HepG2 (cell line): ENCODE measurements around the gene SPAG6. TPM values are rescaled to one million over a fixed set of nuclear protein-coding genes. Genes with fewer than 3 reads are reported as not detected.

Experiments used
- ATAC-seq: fragments of 200-7000 bp; cut with Tn5 transposase; 3 replicates; pipeline ENCODE4 v1.9.1; 2020; ENCODE audit warnings: mild to moderate bottlenecking, moderate library complexity
- BruUV-seq: library from RNA; stranded (reverse); fragments of 400-500 nt; replicated peaks from 2 replicates; lab custom pipeline; 2021; lab: Mats Ljungman, UMichigan
- CTCF ChIA-PET: fragments of 300-600 bp; formaldehyde crosslinking; extraction: SDS; loops from one replicate; lab custom pipeline; 2021; ENCODE audit warnings: low total read pairs, inconsistent platforms, low intra/inter-chr PET ratio; lab: Yijun Ruan, JAX
- POLR2A ChIA-PET: fragments of 350-600 bp; sonication (Branson Sonifier 250); formaldehyde crosslinking; loops from one replicate; lab custom pipeline; 2020; ENCODE audit warnings: antibody characterized with exemption, inconsistent platforms; lab: Yijun Ruan, JAX
- DNase-seq: peaks from one replicate; pipeline ENCODE4 v3.0.0-alpha.2; 2015; ENCODE audit warnings: low spot score
- FAIRE-seq: peaks from 3 replicates; lab custom pipeline; 2011; peaks lifted over from hg19 to GRCh38; lab: Jason Lieb, UNC
- H2AFZ ChIP-seq: one replicate; pipeline ENCODE4 v1.6.1; 2011; ENCODE audit warnings: low read length, inconsistent platforms
- H3K27ac ChIP-seq: fragments of 300-600 bp; 3 replicates; pipeline ENCODE4 v1.8.0; 2011; ENCODE audit warnings: mixed run types, mild to moderate bottlenecking, mixed read lengths, low read length, inconsistent platforms; ENCODE audit not compliant: insufficient read depth; ENCODE audit errors: extremely low read length
- H3K27me3 ChIP-seq, 2 experiments: fragments of 200-600 bp in 1 of 2; 2 replicates in 1 of 2; 3 replicates in 1 of 2; pipeline versions ENCODE4 v1.6.0 to v1.8.0; 2011; ENCODE audit warnings: low read length in 2 of 2, mild to moderate bottlenecking in 2 of 2, moderate library complexity in 2 of 2, inconsistent platforms in 1 of 2; ENCODE audit not compliant: insufficient read depth in 2 of 2, control insufficient read depth in 1 of 2
- H3K36me3 ChIP-seq, 2 experiments: fragments of 200-600 bp in 1 of 2; replicated peaks in 1 of 2; 2 replicates in 1 of 2; 3 replicates in 1 of 2; pipeline versions ENCODE4 v1.5.1 to v1.8.0; 2011; ENCODE audit warnings: low read length in 2 of 2, inconsistent platforms in 1 of 2; ENCODE audit not compliant: insufficient read depth in 2 of 2, control insufficient read depth in 1 of 2
- H3K4me1 ChIP-seq: 2 replicates; pipeline ENCODE4 v1.5.1; 2012; ENCODE audit warnings: low read length, inconsistent platforms; ENCODE audit not compliant: insufficient read depth
- H3K4me2 ChIP-seq: 2 replicates; pipeline ENCODE4 v1.6.0; 2011; ENCODE audit warnings: low read depth, low read length, inconsistent platforms
- H3K4me3 ChIP-seq, 3 experiments: fragments of 200-600 bp in 1 of 3; sonication (generic), shearing (Covaris generic) in 1 of 3; replicated peaks in 1 of 3; 2 replicates each; pipeline ENCODE4 v1.5.1; 2011 to 2016; ENCODE audit warnings: low read length in 3 of 3, inconsistent platforms in 2 of 3, low read depth in 2 of 3, mild to moderate bottlenecking in 2 of 3, control low read depth in 1 of 3, mixed read lengths in 1 of 3; ENCODE audit not compliant: insufficient read depth in 1 of 3
- H3K79me2 ChIP-seq: one replicate; pipeline ENCODE4 v1.6.1; 2011; ENCODE audit warnings: low read length, inconsistent platforms; ENCODE audit not compliant: insufficient read depth
- H3K9ac ChIP-seq: 2 replicates; pipeline ENCODE4 v1.6.0; 2011; ENCODE audit warnings: mild to moderate bottlenecking, low read depth, low read length, inconsistent platforms; ENCODE audit not compliant: insufficient read depth
- H3K9me3 ChIP-seq: 2 replicates; pipeline ENCODE4 v1.5.1; 2012; ENCODE audit warnings: mild to moderate bottlenecking, low read length
- H4K20me1 ChIP-seq: 2 replicates; pipeline ENCODE4 v1.6.0; 2011; ENCODE audit warnings: inconsistent platforms, mild to moderate bottlenecking, low read length, moderate library complexity; ENCODE audit not compliant: insufficient read depth
- ELF3 ChIP-seq: IDR thresholded peaks from 2 replicates; pipeline ENCODE4 v1.6.1; 2016; ENCODE audit warnings: missing genetic modification reagents, missing compliant biosample characterization
- FOXA3 ChIP-seq: IDR thresholded peaks from 2 replicates; pipeline ENCODE4 v1.6.1; 2016; ENCODE audit warnings: missing genetic modification reagents, missing compliant biosample characterization
- GZF1 ChIP-seq: sonication (generic); formaldehyde crosslinking; IDR thresholded peaks from 2 replicates; pipeline ENCODE4 v1.5.1; 2020; ENCODE audit warnings: mild to moderate bottlenecking, missing genetic modification reagents
- HNRNPK ChIP-seq: fragments of 200-400 bp; formaldehyde crosslinking; IDR thresholded peaks from 2 replicates; pipeline ENCODE4 v1.6.1; 2018; ENCODE audit warnings: low read length, low read depth, moderate library complexity, mild to moderate bottlenecking; ENCODE audit not compliant: poor library complexity, severe bottlenecking
- KLF12 ChIP-seq: sonication (generic); formaldehyde crosslinking; IDR thresholded peaks from 2 replicates; pipeline ENCODE4 v1.4.0; 2020; ENCODE audit warnings: missing genetic modification reagents, borderline replicate concordance
- NFE2L2 ChIP-seq: fragments of 150-350 bp; IDR thresholded peaks from 2 replicates; pipeline ENCODE4 v1.6.1; 2014; ENCODE audit warnings: low read length
- NFIC ChIP-seq: IDR thresholded peaks from 2 replicates; pipeline ENCODE4 v1.6.1; 2012; ENCODE audit warnings: mild to moderate bottlenecking, low read length, inconsistent platforms
- PHF8 ChIP-seq: sonication (generic); formaldehyde crosslinking; IDR thresholded peaks from 2 replicates; pipeline ENCODE4 v1.5.0; 2020; ENCODE audit warnings: missing genetic modification reagents
- RBM22 ChIP-seq: fragments of 200-400 bp; formaldehyde crosslinking; optimal IDR thresholded peaks from 2 replicates; pipeline ENCODE3; 2017; ENCODE audit warnings: mild to moderate bottlenecking, low read length, moderate library complexity
- SMARCE1 ChIP-seq: fragments of 450-650 bp; IDR thresholded peaks from 2 replicates; pipeline ENCODE4 v1.6.1; 2017; ENCODE audit warnings: borderline replicate concordance
- SYNCRIP ChIP-seq: fragments of 200-400 bp; formaldehyde crosslinking; IDR thresholded peaks from 2 replicates; pipeline ENCODE4 v1.6.1; 2018; ENCODE audit warnings: mild to moderate bottlenecking, low read depth, low read length; ENCODE audit not compliant: insufficient read depth
- ZBTB49 ChIP-seq: sonication (generic); formaldehyde crosslinking; IDR thresholded peaks from 2 replicates; pipeline ENCODE4 v1.4.0; 2020; ENCODE audit warnings: missing genetic modification reagents, borderline replicate concordance
- ZNF251 ChIP-seq: sonication (generic); formaldehyde crosslinking; IDR thresholded peaks from 2 replicates; pipeline ENCODE4 v1.9.0; 2021; ENCODE audit warnings: mild to moderate bottlenecking, missing genetic modification reagents
- ZNF468 ChIP-seq: sonication (generic); formaldehyde crosslinking; IDR thresholded peaks from 2 replicates; pipeline ENCODE4 v1.8.0; 2022; ENCODE audit warnings: mild to moderate bottlenecking, moderate library complexity, missing genetic modification reagents
- ZNF670 ChIP-seq: sonication (generic); formaldehyde crosslinking; IDR thresholded peaks from 2 replicates; pipeline ENCODE4 v1.8.0; 2022; ENCODE audit warnings: mild to moderate bottlenecking, missing genetic modification reagents, borderline replicate concordance
- ZNF703 ChIP-seq: sonication (generic); formaldehyde crosslinking; IDR thresholded peaks from 2 replicates; pipeline ENCODE4 v1.5.1; 2020; ENCODE audit warnings: missing genetic modification reagents, mild to moderate bottlenecking, moderate library complexity, borderline replicate concordance
- ZNF737 ChIP-seq: sonication (generic); formaldehyde crosslinking; IDR thresholded peaks from 2 replicates; pipeline ENCODE4 v1.5.0; 2020; ENCODE audit warnings: missing genetic modification reagents, mild to moderate bottlenecking, borderline replicate concordance
- ZNF746 ChIP-seq: sonication (generic); formaldehyde crosslinking; IDR thresholded peaks from 2 replicates; pipeline ENCODE4 v1.8.0; 2022; ENCODE audit warnings: mild to moderate bottlenecking, missing genetic modification reagents
- ZNF747 ChIP-seq: sonication (generic); formaldehyde crosslinking; IDR thresholded peaks from 2 replicates; pipeline ENCODE4 v1.8.1; 2023; ENCODE audit warnings: missing genetic modification reagents, mild to moderate bottlenecking, borderline replicate concordance
- WGBS: methylation state at CpG from one replicate; pipeline ENCODE4 v1.1.6; 2017; ENCODE audit warnings: low lambda C conversion rate; 5-methylcytosine and 5-hydroxymethylcytosine counted together
- in situ Hi-C: cut with HindIII; loops from 2 replicates; pipeline ENCODE4 v1.10.0; 2017; ENCODE audit warnings: low pct_unique_long_range_greater_than_20kb; ENCODE audit not compliant: extremely low pct_ligation_motif_present
- intact Hi-C: fragments of 100-400 bp; cut with micrococcal nuclease; formaldehyde crosslinking; loops from one replicate; pipeline ENCODE4 v1.10.0; 2022; ENCODE audit not compliant: unreplicated experiment
- polyA plus RNA-seq, 8 experiments: library from polyadenylated mRNA; depleted of rRNA in 3 of 8; stranded (reverse) in 7 of 8; unstranded in 1 of 8; fragments of >200 nt; fragmentation: Illumina TruSeq in 4 of 8; extraction: Trizol in 4 of 8; gene quantifications; 2 replicates each; pipeline versions ENCODE4 v1.2.1 to v1.2.3, GENCODE V29; 2011 to 2016; ENCODE audit warnings: low read depth in 4 of 8, missing spikeins in 1 of 8, mixed read lengths in 1 of 8; ENCODE audit not compliant: insufficient read depth in 1 of 8
- total RNA-seq, 5 experiments: library from RNA; depleted of rRNA; stranded (reverse); fragments of >200 nt; fragmentation: Illumina TruSeq; extraction: Trizol; gene quantifications; 2 replicates each; pipeline ENCODE4 v1.2.3, GENCODE V29; 2016; ENCODE audit warnings: low read depth in 1 of 5

SPAG6 gene
- total and polyA plus RNA-seq, 2 of the 13 experiments (the other 11 are each of a cell fraction or from before 2014, with no cell fraction given), result not detected

DNA sequence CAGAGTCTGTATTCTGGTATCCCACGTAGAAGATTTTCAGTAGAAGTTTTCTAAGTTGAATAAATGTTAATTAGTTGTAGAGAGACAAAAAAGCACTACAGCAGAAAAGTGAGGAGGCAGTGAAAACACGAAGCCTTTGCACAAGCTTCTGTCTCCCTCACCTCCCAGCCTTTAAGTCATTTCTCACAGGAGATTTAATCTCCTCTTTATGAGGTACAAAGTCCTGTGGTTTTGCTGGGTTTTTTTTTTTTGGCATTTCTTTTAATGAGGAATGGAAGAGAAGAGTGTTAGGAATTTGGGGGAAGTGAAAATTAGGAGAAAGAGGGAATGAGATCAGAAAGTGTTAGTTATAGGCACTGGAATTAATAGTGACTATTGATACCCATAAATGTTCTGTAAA is 21.5 kb downstream of the SPAG6 start:
- no peak for FAIRE-seq

More for the DNA sequence above, 21.5 kb downstream of the SPAG6 start:
- Histone ChIP-seq H3K4me1 (no peaks in the 10 kb centered on the region), H4K20me1 (no peaks in the 10 kb centered on the region), H3K4me2 (no peak overlapping the region), H3K9ac (no peak overlapping the region), H3K27me3 (no peaks in the 10 kb centered on the region), H3K9me3 (no peaks in the 10 kb centered on the region), H3K4me3 (no peak overlapping the region), H3K36me3 (no peaks in the 10 kb centered on the region), H3K79me2 (no peaks in the 10 kb centered on the region), H2AFZ (no peak overlapping the region), H3K27ac (no peak overlapping the region)
- whole genome bisulfite sequencing, result 0% methylated on average over 2 of the region's 2 CpGs
- intact Hi-C loops (no loop called here), in situ Hi-C loops (no loop called here)
- CTCF ChIA-PET, result no interaction called here
- BruUV-seq, result no TSS peak
- ATAC-seq (no peak), DNase-seq (no peak)
- POLR2A ChIA-PET, result no interaction called here
- no peak for TF ChIP-seq ZNF703
- TF ChIP-seq ZNF251, result no peak
- no peak for TF ChIP-seq NFE2L2
- no peak for TF ChIP-seq RBM22
- no peak for TF ChIP-seq HNRNPK
- TF ChIP-seq ZNF737 (CRISPR knock-in tag), result no peak
- TF ChIP-seq SYNCRIP, result no peak
- no peak for TF ChIP-seq NFIC
- no peak for TF ChIP-seq ZNF670 (CRISPR knock-in tag)
- no peak for TF ChIP-seq GZF1 (CRISPR knock-in tag)
- no peak for TF ChIP-seq ELF3 (CRISPR knock-in tag)
- TF ChIP-seq ZNF468 (CRISPR knock-in tag), result no peak
- no peak for TF ChIP-seq FOXA3 (CRISPR knock-in tag)
- no peak for TF ChIP-seq PHF8 (CRISPR knock-in tag)
- TF ChIP-seq ZBTB49 (CRISPR knock-in tag), result no peak
- no peak for TF ChIP-seq SMARCE1
- TF ChIP-seq ZNF747 (CRISPR knock-in tag), result no peak
- no peak for TF ChIP-seq ZNF746 (CRISPR knock-in tag)
- no peak for TF ChIP-seq KLF12 (CRISPR knock-in tag)
